IMR-90 (cell line): ENCODE measurements around the gene ITFG1. TPM values are rescaled to one million over a fixed set of nuclear protein-coding genes. Genes with fewer than 3 reads are reported as not detected.

Experiments used
- ATAC-seq: fragments of 200-7000 bp; cut with Tn5 transposase; 2 replicates; pipeline ENCODE4 v1.9.1; 2020; ENCODE audit warnings: low read depth, mild to moderate bottlenecking, moderate library complexity
- BruUV-seq: library from RNA; stranded (reverse); fragments of 400-500 nt; replicated peaks from 2 replicates; lab custom pipeline; 2021; lab: Mats Ljungman, UMichigan
- CTCF ChIA-PET: fragments of 300-600 bp; formaldehyde crosslinking; extraction: SDS; loops from one replicate; lab custom pipeline; 2021; ENCODE audit warnings: antibody characterized with exemption; lab: Yijun Ruan, JAX
- POLR2A ChIA-PET: fragments of 300-600 bp; sonication (Branson Sonifier 250); formaldehyde crosslinking; loops from one replicate; lab custom pipeline; 2022; ENCODE audit warnings: antibody characterized with exemption; ENCODE audit not compliant: unreplicated experiment; lab: Charles Lee
- DNase-seq: peaks from one replicate; pipeline ENCODE4 v3.0.0; 2013
- H2AFZ ChIP-seq: replicated peaks from 2 replicates; pipeline ENCODE3; 2013; ENCODE audit warnings: low read length, mild to moderate bottlenecking; ENCODE audit not compliant: poor library complexity
- H2AK5ac ChIP-seq: 2 replicates; pipeline ENCODE4 v1.6.1; 2013; ENCODE audit warnings: low read depth, low read length, inconsistent platforms
- H2AK9ac ChIP-seq: replicated peaks from 2 replicates; pipeline ENCODE3; 2013; ENCODE audit warnings: mild to moderate bottlenecking, low read depth, low read length, moderate library complexity; ENCODE audit not compliant: poor library complexity
- H2BK120ac ChIP-seq: 2 replicates; pipeline ENCODE4 v1.6.1; 2013; ENCODE audit warnings: low read depth, low read length, inconsistent platforms
- H2BK15ac ChIP-seq: 3 replicates; pipeline ENCODE4 v1.6.1; 2013; ENCODE audit warnings: low read depth, low read length, inconsistent platforms
- H2BK20ac ChIP-seq: 2 replicates; pipeline ENCODE4 v1.6.1; 2013; ENCODE audit warnings: low read depth, mild to moderate bottlenecking, inconsistent platforms, low read length, moderate library complexity
- H2BK5ac ChIP-seq: 2 replicates; pipeline ENCODE4 v1.6.1; 2013; ENCODE audit warnings: mild to moderate bottlenecking, low read depth, low read length, inconsistent platforms; ENCODE audit not compliant: poor library complexity, severe bottlenecking
- H3K14ac ChIP-seq: replicated peaks from 2 replicates; pipeline ENCODE4 v1.6.1; 2013; ENCODE audit warnings: low read depth, low read length, inconsistent platforms
- H3K18ac ChIP-seq: 2 replicates; pipeline ENCODE4 v1.6.1; 2013; ENCODE audit warnings: low read depth, low read length, control low read depth
- H3K23ac ChIP-seq: 2 replicates; pipeline ENCODE4 v1.6.1; 2013; ENCODE audit warnings: low read depth, low read length, inconsistent platforms
- H3K27ac ChIP-seq: 2 replicates; pipeline ENCODE4 v1.5.1; 2013; ENCODE audit warnings: mild to moderate bottlenecking, control low read depth, low read length; ENCODE audit not compliant: insufficient read depth
- H3K27me3 ChIP-seq: 2 replicates; pipeline ENCODE4 v1.6.1; 2013; ENCODE audit warnings: low read length; ENCODE audit not compliant: control insufficient read depth, insufficient read depth
- H3K36me3 ChIP-seq: 2 replicates; pipeline ENCODE4 v1.6.1; 2013; ENCODE audit warnings: low read length, mixed read lengths; ENCODE audit not compliant: control insufficient read depth, insufficient read depth
- H3K4ac ChIP-seq: 2 replicates; pipeline ENCODE4 v1.6.1; 2013; ENCODE audit warnings: low read depth, low read length, inconsistent platforms
- H3K4me1 ChIP-seq: 2 replicates; pipeline ENCODE4 v1.6.1; 2013; ENCODE audit warnings: low read length, mixed read lengths; ENCODE audit not compliant: control insufficient read depth, insufficient read depth
- H3K4me2 ChIP-seq: 2 replicates; pipeline ENCODE4 v1.6.1; 2013; ENCODE audit warnings: low read depth, mild to moderate bottlenecking, control low read depth, low read length, moderate library complexity
- H3K4me3 ChIP-seq: 2 replicates; pipeline ENCODE4 v1.5.1; 2013; ENCODE audit warnings: low read depth, mild to moderate bottlenecking, control low read depth, low read length, moderate library complexity; ENCODE audit not compliant: insufficient read depth
- H3K56ac ChIP-seq: 2 replicates; pipeline ENCODE4 v1.6.1; 2013; ENCODE audit warnings: low read length, inconsistent platforms; ENCODE audit not compliant: insufficient read depth; ENCODE audit errors: extremely low read depth
- H3K79me1 ChIP-seq, 2 experiments: 2 replicates each; pipeline ENCODE4 v1.6.1; 2013; ENCODE audit warnings: low read length in 2 of 2, inconsistent platforms in 1 of 2, low read depth in 1 of 2
- H3K9ac ChIP-seq: 2 replicates; pipeline ENCODE4 v1.6.1; 2013; ENCODE audit warnings: low read depth, low read length, control low read depth
- H3K9me1 ChIP-seq: 2 replicates; pipeline ENCODE4 v1.6.1; 2013; ENCODE audit warnings: low read length, inconsistent platforms; ENCODE audit not compliant: insufficient read depth
- H3K9me3 ChIP-seq: 2 replicates; pipeline ENCODE4 v1.6.1; 2013; ENCODE audit warnings: low read length; ENCODE audit not compliant: control insufficient read depth, insufficient read depth
- H4K20me1 ChIP-seq: 2 replicates; pipeline ENCODE4 v1.6.1; 2013; ENCODE audit warnings: low read length, inconsistent platforms; ENCODE audit not compliant: insufficient read depth
- H4K5ac ChIP-seq: 2 replicates; pipeline ENCODE4 v1.6.1; 2013; ENCODE audit warnings: mild to moderate bottlenecking, low read depth, low read length, control low read depth
- H4K8ac ChIP-seq, 2 experiments: 2 replicates each; pipeline ENCODE4 v1.6.1; 2013; ENCODE audit warnings: low read depth in 2 of 2, low read length in 2 of 2, control low read depth in 1 of 2, inconsistent platforms in 1 of 2
- H4K91ac ChIP-seq: 2 replicates; pipeline ENCODE4 v1.6.1; 2013; ENCODE audit warnings: low read depth, low read length, inconsistent platforms; ENCODE audit not compliant: insufficient read depth
- MAFK ChIP-seq: IDR thresholded peaks from 2 replicates; pipeline ENCODE4 v1.6.1; 2012; ENCODE audit warnings: low read depth, low read length, improper control_type of control experiment
- SMC3 ChIP-seq: fragments of 150-350 bp; IDR thresholded peaks from 2 replicates; pipeline ENCODE4 v1.6.1; 2016; ENCODE audit warnings: low read depth, mild to moderate bottlenecking, antibody characterized with exemption, low read length, moderate library complexity
- WGBS, 2 experiments: methylation state at CpG; one replicate each; pipeline versions ENCODE4 v1.1.5 to v1.1.7; 2013; ENCODE audit warnings: missing lambda C conversion rate in 2 of 2; ENCODE audit not compliant: insufficient read length in 1 of 2; ENCODE audit errors: extremely low coverage in 2 of 2; 5-methylcytosine and 5-hydroxymethylcytosine counted together
- dilution Hi-C: fragments of 300-500 bp; cut with HindIII; formaldehyde crosslinking; loops from one replicate; pipeline ENCODE4 v1.14.3; 2018; ENCODE audit warnings: low sequenced_read_pairs; ENCODE audit not compliant: unreplicated experiment
- in situ Hi-C: fragments of 300-500 bp; cut with MboI; formaldehyde crosslinking; loops from 3 replicates; pipeline ENCODE4 v1.14.3; 2019; ENCODE audit warnings: low sequenced_read_pairs, inconsistent platforms, mixed read lengths
- intact Hi-C: fragments of 100-400 bp; cut with micrococcal nuclease; formaldehyde crosslinking; loops from 2 replicates; pipeline ENCODE4 v1.10.0; 2022
- polyA plus RNA-seq, 3 experiments: library from polyadenylated mRNA; depleted of rRNA; stranded (reverse); fragments of >200 nt; gene quantifications; 2 replicates each; pipeline ENCODE4 v1.2.3, GENCODE V29; 2012; ENCODE audit warnings: low replicate concordance in 1 of 3
- total RNA-seq: library from RNA; depleted of rRNA; stranded (reverse); fragments of >200 nt; gene quantifications from 2 replicates; pipeline ENCODE4 v1.2.3, GENCODE V29; 2012
- TF ChIP-seq, protein P1 (sequence below): fragments of 150-350 bp; IDR thresholded peaks from 2 replicates; pipeline ENCODE4 v1.6.1; 2016; ENCODE audit warnings: low read depth, mild to moderate bottlenecking, low read length, moderate library complexity, borderline replicate concordance
- TF ChIP-seq, protein P2 (sequence below): fragments of 150-350 bp; IDR thresholded peaks from 2 replicates; pipeline ENCODE4 v1.6.1; 2017; ENCODE audit warnings: mild to moderate bottlenecking, antibody characterized with exemption, low read length, low read depth

ITFG1 gene
- total and polyA plus RNA-seq, 2 of the 4 experiments (the other 2 are of a cell fraction): 54.3 to 60.4 TPM

DNA sequence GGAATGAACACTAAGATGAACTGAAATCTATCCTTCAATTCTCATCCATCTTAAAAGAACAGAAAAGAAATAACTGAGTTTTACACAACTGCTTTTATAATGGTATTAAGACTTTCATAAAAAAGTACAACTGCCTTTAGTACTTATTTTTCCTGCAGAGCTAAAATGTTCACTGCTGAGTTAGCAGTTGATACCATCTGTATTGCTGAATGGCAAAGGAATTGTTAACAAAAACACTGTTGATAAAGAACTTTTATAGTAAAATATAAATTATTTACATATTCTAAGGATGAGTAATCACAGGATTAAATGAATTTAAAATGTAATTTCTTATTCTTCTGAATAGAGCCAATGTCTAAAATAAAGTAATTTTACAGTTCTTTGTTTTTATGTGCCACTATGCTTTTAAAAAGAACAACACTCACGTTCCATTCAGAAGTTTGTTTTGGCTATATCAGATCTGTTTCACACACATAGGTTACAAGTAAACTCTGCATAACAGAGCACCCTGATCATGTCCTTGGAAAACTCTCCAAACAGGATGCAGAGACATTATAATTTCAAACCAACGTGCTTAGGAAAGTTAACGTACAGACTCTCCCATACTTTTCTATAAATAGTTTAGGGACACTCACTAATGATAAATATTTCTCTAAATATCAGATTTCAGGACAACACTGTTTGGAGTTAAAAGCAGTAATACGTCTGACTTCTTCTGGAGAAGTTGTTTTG lies 151.1 kb downstream of the ITFG1 start:
- Histone ChIP-seq H3K9ac (no peak overlapping the region), H2AK5ac (no peak overlapping the region), H2AFZ (no peak overlapping the region), H4K91ac (no peak overlapping the region), H2BK15ac (no peak overlapping the region), H3K4me3 (no peak overlapping the region), H3K36me3 (no peaks in the 10 kb centered on the region), H3K14ac (no peak overlapping the region), H3K27ac (peak overlapping the region; percentile 33; the same call in 1 of the 2 replicates), H4K20me1 (no peaks in the 10 kb centered on the region), H4K5ac (no peak overlapping the region), H2BK120ac (no peak overlapping the region), H3K56ac (no peak overlapping the region), H3K9me3 (no peaks in the 10 kb centered on the region), H3K4me2 (peak overlapping the region; percentile 79), H3K18ac (no peak overlapping the region; the same call in 1 of the 2 replicates), H3K27me3 (no peaks in the 10 kb centered on the region), H2AK9ac (no peak overlapping the region), H4K8ac (no peak overlapping the region), H2BK5ac (peak overlapping the region; percentile 95), H3K9me1 (no peaks in the 10 kb centered on the region), H3K23ac (no peak overlapping the region; the same call in 1 of the 2 replicates), H3K4me1 (peaks cover 4% of the 10 kb centered on the region; the same call in 1 of the 2 replicates), H3K79me1 (peaks cover 0 to 3% of the 10 kb centered on the region in 2 experiments; a peak in 1 of 4 replicates), H2BK20ac (no peak overlapping the region), H3K4ac (no peak overlapping the region; the same call in 1 of the 2 replicates)
- DNase-seq (peak; percentile 72), ATAC-seq (peak; percentile 85)
- TF ChIP-seq, protein P1, sequence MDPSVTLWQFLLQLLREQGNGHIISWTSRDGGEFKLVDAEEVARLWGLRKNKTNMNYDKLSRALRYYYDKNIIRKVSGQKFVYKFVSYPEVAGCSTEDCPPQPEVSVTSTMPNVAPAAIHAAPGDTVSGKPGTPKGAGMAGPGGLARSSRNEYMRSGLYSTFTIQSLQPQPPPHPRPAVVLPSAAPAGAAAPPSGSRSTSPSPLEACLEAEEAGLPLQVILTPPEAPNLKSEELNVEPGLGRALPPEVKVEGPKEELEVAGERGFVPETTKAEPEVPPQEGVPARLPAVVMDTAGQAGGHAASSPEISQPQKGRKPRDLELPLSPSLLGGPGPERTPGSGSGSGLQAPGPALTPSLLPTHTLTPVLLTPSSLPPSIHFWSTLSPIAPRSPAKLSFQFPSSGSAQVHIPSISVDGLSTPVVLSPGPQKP: no peak
- TF ChIP-seq SMC3 (no peak), MAFK (peak; percentile 73; the same call in 1 of the 2 replicates)
- TF ChIP-seq, protein P2, sequence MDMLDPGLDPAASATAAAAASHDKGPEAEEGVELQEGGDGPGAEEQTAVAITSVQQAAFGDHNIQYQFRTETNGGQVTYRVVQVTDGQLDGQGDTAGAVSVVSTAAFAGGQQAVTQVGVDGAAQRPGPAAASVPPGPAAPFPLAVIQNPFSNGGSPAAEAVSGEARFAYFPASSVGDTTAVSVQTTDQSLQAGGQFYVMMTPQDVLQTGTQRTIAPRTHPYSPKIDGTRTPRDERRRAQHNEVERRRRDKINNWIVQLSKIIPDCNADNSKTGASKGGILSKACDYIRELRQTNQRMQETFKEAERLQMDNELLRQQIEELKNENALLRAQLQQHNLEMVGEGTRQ: no peak
- ChIA-PET POLR2A (no interaction called here), CTCF (interaction anchor here (0.6 to 0.7 kb wide), 3 partner anchors 60 to 100 kb away, joined by 3 to 4 read pairs (median 4); no protein-coding TSS in a partner anchor)
- TSS peak; percentile 17 for BruUV-seq
- dilution Hi-C loops: no loop called here
- intact Hi-C loops: loop anchor here (5.0 kb wide), 1 partner anchor 167 kb away; the partner anchor contains the start of gene NETO2
- no CpG with 5 or more reads among the region's 4 CpGs for WGBS, 2 experiments
- in situ Hi-C loops: no loop called here
